Kidney capillary endothelial cell (primary cell): ENCODE results near the gene KIAA1549.
A peak's percentile ranks its signal among the peaks of the same experiment; 100 is the strongest.

Source experiments
- DNase-seq: peaks from one replicate; pipeline ENCODE4 v3.0.0-alpha.2; 2018; ENCODE audit warnings: low spot score

KIAA1549 gene

GRCh38 chr7:138903859-138904435 is 77.2 kb downstream of the KIAA1549 start:
- DNase-seq: no peak

- no peak for DNase-seq
Measured at GRCh38 chr7:138903186-138903820, 77.9 kb downstream of the KIAA1549 start.

GRCh38 chr7:138902161-138902560 is 79.0 kb downstream of the KIAA1549 start:
- no peak for DNase-seq

GRCh38 chr7:138900035-138900828 is 81.0 kb downstream of the KIAA1549 start:
- no peak for DNase-seq

GRCh38 chr7:138898802-138899201 is 82.4 kb downstream of the KIAA1549 start:
- DNase-seq: no peak

GRCh38 chr7:138898255-138898654 is 82.9 kb downstream of the KIAA1549 start:
- no peak for DNase-seq

GRCh38 chr7:138895679-138896078 is 85.5 kb downstream of the KIAA1549 start:
- no peak for DNase-seq

GRCh38 chr7:138893258-138893657 is 87.9 kb downstream of the KIAA1549 start:
- DNase-seq: no peak

- DNase-seq: no peak
Measured at GRCh38 chr7:138892812-138893211, 88.4 kb downstream of the KIAA1549 start.

- no peak for DNase-seq
Measured at GRCh38 chr7:138892006-138892630, 89.1 kb downstream of the KIAA1549 start.

- DNase-seq: no peak
Measured at GRCh38 chr7:138891446-138891810, 89.8 kb downstream of the KIAA1549 start.

- DNase-seq: no peak
Measured at GRCh38 chr7:138890499-138891445, 90.4 kb downstream of the KIAA1549 start.

GRCh38 chr7:138889582-138890498 is 91.3 kb downstream of the KIAA1549 start:
- DNase-seq: no peak

GRCh38 chr7:138887872-138888656 is 93.1 kb downstream of the KIAA1549 start:
- DNase-seq: no peak

GRCh38 chr7:138887085-138887710 is 94.0 kb downstream of the KIAA1549 start:
- DNase-seq: no peak

- DNase-seq: peak; percentile 70
Measured at GRCh38 chr7:138886501-138886917, 94.7 kb downstream of the KIAA1549 start.

- no peak for DNase-seq
Measured at GRCh38 chr7:138885383-138886147, 95.6 kb downstream of the KIAA1549 start.

GRCh38 chr7:138882249-138882648 is 98.9 kb downstream of the KIAA1549 start:
- no peak for DNase-seq
